Subcutaneous adipose tissue (tissue), 4 donors: Measurements from ENCODE around the gene PROM2. TPM values are rescaled to one million over a fixed set of nuclear protein-coding genes. Genes with fewer than 3 reads are reported as not detected.

Experiments used
- CTCF ChIP-seq: fragments of 450-650 bp; IDR thresholded peaks from one replicate; pipeline ENCODE4 v1.5.1; 2016; ENCODE audit warnings: low read depth, mild to moderate bottlenecking, control low read depth, antibody characterized with exemption, moderate library complexity
- total RNA-seq, 4 donors: library from RNA; depleted of rRNA; stranded (reverse); fragments of >200 nt; gene quantifications; one replicate each; pipeline ENCODE4 v1.1.0, GENCODE V29; 2016

PROM2 gene
- total RNA-seq, 4 donors from 2014 or later: 0.44 to 1.3 (median 0.84) TPM

- no peak for TF ChIP-seq CTCF
These were observed 9.1 kb upstream of the PROM2 start for GRCh38 chr2:95265182-95265581.

GRCh38 chr2:95266781-95267430, 7.3 kb upstream of the PROM2 start:
- TF ChIP-seq CTCF: no peak

- TF ChIP-seq CTCF: no peak
These were observed 6.6 kb upstream of the PROM2 start for GRCh38 chr2:95267458-95268210.

GRCh38 chr2:95268211-95269035, 5.8 kb upstream of the PROM2 start:
- no peak for TF ChIP-seq CTCF

- TF ChIP-seq CTCF: no peak
These were observed 5.1 kb upstream of the PROM2 start for GRCh38 chr2:95269036-95269680.

- TF ChIP-seq CTCF: no peak
These were observed 3.6 kb upstream of the PROM2 start for GRCh38 chr2:95270541-95271081.
